Lung (tissue), 12 donors: ENCODE results near the gene REEP5. TPM values are rescaled to one million over a fixed set of nuclear protein-coding genes. Genes with fewer than 3 reads are reported as not detected.

Experiments used
- ATAC-seq: fragments of 200-7000 bp; cut with Tn5 transposase; one replicate; pipeline ENCODE4 v1.9.1; 2020; ENCODE audit warnings: moderate number of reproducible peaks; ENCODE audit not compliant: insufficient read depth, low FRiP score
- DNase-seq, 3 donors: peaks; one replicate each; pipeline ENCODE4 v3.0.0-alpha.2; 2013 to 2017
- H3K27ac ChIP-seq, 2 donors: one replicate each; pipeline ENCODE4 v1.5.1; 2013; ENCODE audit warnings: mild to moderate bottlenecking in 2 of 2, moderate library complexity in 2 of 2, control low read depth in 1 of 2, inconsistent platforms in 1 of 2, low read depth in 1 of 2, low read length in 1 of 2
- H3K27me3 ChIP-seq, 3 donors: one replicate each; pipeline ENCODE4 v1.5.1; 2013; ENCODE audit warnings: low read length in 2 of 3; ENCODE audit not compliant: control insufficient read depth in 3 of 3, insufficient read depth in 3 of 3
- H3K36me3 ChIP-seq, 4 donors: one replicate each; pipeline ENCODE4 v1.5.1; 2013; ENCODE audit warnings: low read length in 4 of 4, mild to moderate bottlenecking in 1 of 4, moderate library complexity in 1 of 4; ENCODE audit not compliant: control insufficient read depth in 4 of 4, insufficient read depth in 4 of 4
- H3K4me1 ChIP-seq, 5 donors: one replicate each; pipeline ENCODE4 v1.5.1; 2013; ENCODE audit warnings: low read length in 5 of 5, mild to moderate bottlenecking in 2 of 5, moderate library complexity in 1 of 5; ENCODE audit not compliant: control insufficient read depth in 5 of 5, insufficient read depth in 5 of 5
- H3K4me3 ChIP-seq: one replicate; pipeline ENCODE4 v1.5.1; 2013; ENCODE audit warnings: mild to moderate bottlenecking, control low read depth, moderate library complexity
- H3K9ac ChIP-seq, 2 donors: one replicate each; pipeline ENCODE4 v1.5.1; 2013; ENCODE audit warnings: low read length in 2 of 2, control low read depth in 1 of 2; ENCODE audit not compliant: insufficient read depth in 1 of 2
- H3K9me3 ChIP-seq, 4 donors: one replicate each; pipeline ENCODE4 v1.5.1; 2013; ENCODE audit warnings: low read length in 3 of 4, mild to moderate bottlenecking in 1 of 4, moderate library complexity in 1 of 4; ENCODE audit not compliant: control insufficient read depth in 4 of 4, insufficient read depth in 3 of 4
- CTCF ChIP-seq: IDR thresholded peaks from 2 replicates; pipeline ENCODE4 v1.5.1; 2012; ENCODE audit warnings: mild to moderate bottlenecking; ENCODE audit errors: control extremely low read depth, extremely low read depth
- WGBS, 2 donors: extraction: QIAGEN DNeasy Blood & Tissue Kit; methylation state at CpG; one replicate each; pipeline ENCODE4 v1.1.7; 2013; 5-methylcytosine and 5-hydroxymethylcytosine counted together
- polyA plus RNA-seq, 2 donors: library from polyadenylated mRNA; stranded (reverse); fragments of 200-250 nt; gene quantifications; one replicate each; pipeline ENCODE4 v1.2.1, GENCODE V29; 2013
- total RNA-seq, 2 donors: library from RNA; depleted of rRNA in 1 of 2; stranded (reverse); fragments of >200 nt in 1 of 2; gene quantifications; one replicate each; pipeline ENCODE4 v1.2.1, GENCODE V29; 2014 to 2021
- donor health status: control.
- donor health status: control.
- donor health status: Bipolar disorder and iron deficiency.
- donor health status: healthy.
- donor health status: DM: yes; HTN: yes; CAD: no.

Gene REEP5
- total and polyA plus RNA-seq, 4 donors = 58.9 to 112 (median 69.0) TPM

GRCh38 chr5:112923988-112924387, 2.0 kb upstream of the REEP5 start:
- no peaks in the 10 kb centered on the region for H3K9me3 ChIP-seq
- ATAC-seq = no peak
- DNase-seq = no peak
- TF ChIP-seq CTCF = no peak
- H3K36me3 ChIP-seq = peaks cover 0 to 2% (median 1%) of the 10 kb centered on the region in 4 donors
- H3K27ac ChIP-seq = no peak overlapping the region
- peaks cover 0 to 10% (median 0%) of the 10 kb centered on the region in 5 donors for H3K4me1 ChIP-seq
- no peaks in the 10 kb centered on the region for H3K27me3 ChIP-seq
- WGBS, 2 donors = 75 to 82% methylated on average over 6 of the region's 6 CpGs
- no peak overlapping the region for H3K9ac ChIP-seq
- no peak overlapping the region for H3K4me3 ChIP-seq

- Histone ChIP-seq H3K9me3 (no peaks in the 10 kb centered on the region), H3K27ac (peak overlapping the region in 1 of 2 donors; percentile 52), H3K27me3 (no peaks in the 10 kb centered on the region), H3K9ac (no peak overlapping the region), H3K4me1 (peaks cover 0 to 10% (median 4%) of the 10 kb centered on the region in 5 donors), H3K36me3 (peaks cover 0 to 8% (median 5%) of the 10 kb centered on the region in 4 donors), H3K4me3 (no peak overlapping the region)
- no peak for TF ChIP-seq CTCF
- DNase-seq = no peak
- no peak for ATAC-seq
- WGBS, 2 donors = 21 to 41% methylated on average over 6 of the region's 6 CpGs
Measured at GRCh38 chr5:112923148-112923917, 1.3 kb upstream of the REEP5 start.

- Histone ChIP-seq H3K9ac (peak overlapping the region; percentile 81 to 82), H3K4me3 (peak overlapping the region; percentile 96), H3K27me3 (no peaks in the 10 kb centered on the region), H3K4me1 (peaks cover 0 to 11% (median 6%) of the 10 kb centered on the region in 5 donors), H3K36me3 (peaks cover 0 to 22% (median 10%) of the 10 kb centered on the region in 4 donors), H3K27ac (peak overlapping the region; percentile 98), H3K9me3 (no peaks in the 10 kb centered on the region)
- ATAC-seq = peak; percentile 79
- peak; percentile 84 to 87 (median 86) for DNase-seq
- no peak for TF ChIP-seq CTCF
- WGBS, 2 donors = 0 to 1% methylated on average over 60 to 68 of the region's 68 CpGs
Measured at GRCh38 chr5:112921026-112921832, 798 bp downstream of the REEP5 start.
